Lower leg skin (tissue), 4 donors: ENCODE measurements around the gene KLK7. TPM values are rescaled to one million over a fixed set of nuclear protein-coding genes. Genes with fewer than 3 reads are reported as not detected.

Experiments used
- DNase-seq, 2 donors: peaks; one replicate each; pipeline ENCODE4 v3.0.0-alpha.2; 2019; ENCODE audit warnings: low spot score in 2 of 2
- H3K4me3 ChIP-seq: fragments of 200-600 bp; sonication (generic); 2 replicates; pipeline ENCODE4 v1.5.1; 2017; ENCODE audit warnings: mild to moderate bottlenecking, low read depth; ENCODE audit not compliant: poor library complexity, severe bottlenecking
- POLR2A ChIP-seq, 2 donors: fragments of 450-650 bp; IDR thresholded peaks; one replicate each; pipeline ENCODE4 v1.6.1; 2016 to 2017; ENCODE audit warnings: antibody characterized with exemption in 2 of 2, mild to moderate bottlenecking in 1 of 2, moderate library complexity in 1 of 2
- WGBS, 2 donors: methylation state at CpG; one replicate each; pipeline ENCODE4 v1.1.5; 2018; 5-methylcytosine and 5-hydroxymethylcytosine counted together
- intact Hi-C: fragments of 100-400 bp; cut with DNase I; formaldehyde crosslinking; loops from one replicate; pipeline ENCODE4 v1.15.0; 2023; ENCODE audit warnings: low total_unique reads
- total RNA-seq, 4 donors: library from RNA; depleted of rRNA; stranded (reverse); fragments of >200 nt; gene quantifications; one replicate each; pipeline ENCODE4 v1.1.0, GENCODE V29; 2016
- TF ChIP-seq, protein P1 (sequence below), 3 donors: fragments of 450-650 bp; IDR thresholded peaks; one replicate each; pipeline ENCODE4 v1.5.1; 2016; ENCODE audit warnings: antibody characterized with exemption in 3 of 3, mild to moderate bottlenecking in 3 of 3, moderate library complexity in 2 of 3

Gene KLK7
- total RNA-seq, 4 donors from 2014 or later = 206 to 251 (median 224) TPM

GRCh38 chr19:51003316-51003715 lies 19.6 kb upstream of the KLK7 start:
- intact Hi-C loops = no loop called here
- H3K4me3 ChIP-seq = no peak overlapping the region
- WGBS, 2 donors = 76 to 79% methylated on average over 7 of the region's 7 CpGs
- TF ChIP-seq, protein P1, sequence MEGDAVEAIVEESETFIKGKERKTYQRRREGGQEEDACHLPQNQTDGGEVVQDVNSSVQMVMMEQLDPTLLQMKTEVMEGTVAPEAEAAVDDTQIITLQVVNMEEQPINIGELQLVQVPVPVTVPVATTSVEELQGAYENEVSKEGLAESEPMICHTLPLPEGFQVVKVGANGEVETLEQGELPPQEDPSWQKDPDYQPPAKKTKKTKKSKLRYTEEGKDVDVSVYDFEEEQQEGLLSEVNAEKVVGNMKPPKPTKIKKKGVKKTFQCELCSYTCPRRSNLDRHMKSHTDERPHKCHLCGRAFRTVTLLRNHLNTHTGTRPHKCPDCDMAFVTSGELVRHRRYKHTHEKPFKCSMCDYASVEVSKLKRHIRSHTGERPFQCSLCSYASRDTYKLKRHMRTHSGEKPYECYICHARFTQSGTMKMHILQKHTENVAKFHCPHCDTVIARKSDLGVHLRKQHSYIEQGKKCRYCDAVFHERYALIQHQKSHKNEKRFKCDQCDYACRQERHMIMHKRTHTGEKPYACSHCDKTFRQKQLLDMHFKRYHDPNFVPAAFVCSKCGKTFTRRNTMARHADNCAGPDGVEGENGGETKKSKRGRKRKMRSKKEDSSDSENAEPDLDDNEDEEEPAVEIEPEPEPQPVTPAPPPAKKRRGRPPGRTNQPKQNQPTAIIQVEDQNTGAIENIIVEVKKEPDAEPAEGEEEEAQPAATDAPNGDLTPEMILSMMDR (IDR thresholded peaks at IDR 0.05) = no peak
- no peak for TF ChIP-seq POLR2A (IDR thresholded peaks at IDR 0.05)
- DNase-seq = no peak

DNA sequence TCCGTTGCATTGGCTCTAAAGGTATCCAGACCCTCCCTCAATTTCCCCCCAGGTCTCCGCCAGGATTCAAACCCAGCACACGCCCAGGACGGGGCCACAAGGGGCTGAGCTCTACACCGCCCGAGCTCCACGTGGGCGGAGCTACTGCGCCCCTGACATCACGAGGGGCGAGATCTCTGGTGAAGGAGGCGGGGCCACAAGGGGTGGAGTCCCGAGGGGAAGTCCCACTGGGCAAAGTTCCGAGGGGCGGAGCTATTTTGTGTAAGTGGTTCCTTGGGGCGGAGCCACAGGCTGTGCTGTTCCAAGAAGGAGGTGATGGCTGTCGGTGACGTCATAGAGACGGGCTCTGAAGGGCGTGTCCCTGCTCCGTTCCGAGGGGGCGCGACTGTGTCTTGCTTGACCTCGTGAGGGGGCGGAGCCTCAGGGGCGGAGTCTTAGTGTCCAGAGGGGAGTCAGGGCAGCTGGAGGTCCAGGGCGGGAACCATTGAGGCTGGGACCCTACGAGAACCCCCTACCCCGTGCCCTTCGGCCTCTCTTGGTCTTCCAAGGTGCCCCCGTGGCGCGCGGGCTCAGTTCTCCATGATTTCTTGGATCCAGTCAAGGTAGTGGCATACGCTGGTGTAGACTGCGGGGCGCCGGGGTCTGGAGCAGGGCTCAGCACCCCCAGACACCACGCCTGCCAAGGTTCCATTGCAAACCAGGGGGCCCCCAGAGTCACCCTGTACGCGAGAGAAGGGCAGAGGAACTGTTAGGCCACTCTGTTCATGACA lies 19.0 kb upstream of the KLK7 start:
- TF ChIP-seq, protein P1 (IDR thresholded peaks at IDR 0.05) = no peak
- TF ChIP-seq POLR2A (IDR thresholded peaks at IDR 0.05) = no peak
- intact Hi-C loops = no loop called here
- H3K4me3 ChIP-seq = no peak overlapping the region
- DNase-seq = peak in 1 of 2 donors; percentile 82
- 44 to 62% methylated on average over 38 to 42 of the region's 42 CpGs for whole genome bisulfite sequencing, 2 donors

DNA sequence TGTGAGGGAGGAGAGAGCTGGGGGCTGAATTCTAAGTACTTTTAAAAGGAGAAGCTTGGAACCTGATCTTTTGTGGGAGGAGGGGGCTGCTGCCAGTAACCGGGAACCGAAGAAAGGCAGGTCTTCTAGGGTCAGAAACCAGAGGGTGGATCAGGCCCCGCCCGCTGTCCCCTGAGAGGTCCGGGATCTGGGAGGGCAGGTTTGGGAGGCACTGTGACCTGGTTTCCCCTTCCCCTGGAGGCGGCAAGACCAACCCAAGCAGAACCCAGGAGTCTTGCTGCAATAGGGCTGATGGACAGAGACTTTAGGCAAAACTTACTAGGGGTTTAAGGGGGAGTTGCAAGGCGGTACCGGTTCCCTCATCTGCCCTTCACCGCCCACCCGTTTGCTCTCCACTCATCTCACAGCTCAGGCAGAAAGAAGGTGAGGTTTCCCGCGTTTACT lies 18.4 kb upstream of the KLK7 start:
- TF ChIP-seq POLR2A (IDR thresholded peaks at IDR 0.05) = no peak
- TF ChIP-seq, protein P1 (IDR thresholded peaks at IDR 0.05) = no peak
- H3K4me3 ChIP-seq = no peak overlapping the region
- WGBS, 2 donors = 27 to 39% methylated on average over 12 of the region's 12 CpGs
- no peak for DNase-seq
- intact Hi-C loops = no loop called here

DNA sequence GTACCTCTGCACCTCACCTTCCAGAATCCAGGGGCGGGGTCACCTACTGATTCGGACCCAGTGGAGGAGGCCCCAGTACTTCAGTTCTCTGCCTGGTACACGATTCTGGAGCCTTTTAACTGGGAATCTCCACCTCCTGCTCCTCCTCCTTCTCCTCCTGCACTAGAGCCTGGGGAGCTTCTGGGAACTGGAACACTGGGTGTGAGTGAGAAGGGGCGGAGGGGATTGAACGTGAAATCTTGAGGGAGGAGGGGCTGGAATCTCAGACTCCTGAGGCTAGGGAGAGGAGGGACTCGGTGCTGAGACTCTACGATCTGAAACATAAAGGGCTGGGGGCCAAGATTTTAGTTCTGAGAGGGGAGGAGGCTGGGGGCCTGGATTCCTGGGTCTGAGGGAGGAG lies 17.8 kb upstream of the KLK7 start, which contains the start of gene KLK8:
KLK8 (minus strand) TSS at position 90 of the 400 bp plus-strand sequence. CDS start 437 bp downstream, outside the sequence.
- DNase-seq = no peak
- intact Hi-C loops = no loop called here
- H3K4me3 ChIP-seq = no peak within 1 kb of the TSS
- TF ChIP-seq, protein P1 (IDR thresholded peaks at IDR 0.05) = no peak
- TF ChIP-seq POLR2A (IDR thresholded peaks at IDR 0.05) = no peak
- 19 to 29% methylated on average over 7 of the region's 7 CpGs for WGBS, 2 donors

DNA sequence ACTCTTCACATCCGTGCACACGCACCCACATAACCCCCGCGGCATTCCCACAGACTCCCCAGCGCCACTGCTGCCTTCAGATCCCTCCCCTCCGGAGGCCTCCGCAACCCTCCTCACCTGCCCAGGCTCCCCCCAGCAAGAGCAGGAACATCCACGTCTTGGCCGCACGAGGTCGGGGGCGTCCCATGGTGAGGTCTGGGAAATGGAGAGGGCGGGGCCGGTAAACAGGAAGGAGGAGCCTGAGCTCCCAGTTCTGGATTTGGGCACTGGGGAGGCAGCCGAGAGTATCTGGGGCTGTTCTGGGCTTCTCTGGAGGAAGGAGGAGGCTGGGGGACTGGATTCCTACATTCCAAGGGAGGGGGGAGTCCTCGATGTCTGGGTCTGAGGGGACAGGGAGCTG lies 17.3 kb upstream of the KLK7 start:
- no peak for DNase-seq
- intact Hi-C loops = no loop called here
- H3K4me3 ChIP-seq = no peak overlapping the region
- TF ChIP-seq, protein P1 (IDR thresholded peaks at IDR 0.05) = no peak
- TF ChIP-seq POLR2A (IDR thresholded peaks at IDR 0.05) = no peak
- WGBS, 2 donors = 23 to 25% methylated on average over 16 of the region's 16 CpGs
